ENCODE measurements around the gene STATH.

DNA sequence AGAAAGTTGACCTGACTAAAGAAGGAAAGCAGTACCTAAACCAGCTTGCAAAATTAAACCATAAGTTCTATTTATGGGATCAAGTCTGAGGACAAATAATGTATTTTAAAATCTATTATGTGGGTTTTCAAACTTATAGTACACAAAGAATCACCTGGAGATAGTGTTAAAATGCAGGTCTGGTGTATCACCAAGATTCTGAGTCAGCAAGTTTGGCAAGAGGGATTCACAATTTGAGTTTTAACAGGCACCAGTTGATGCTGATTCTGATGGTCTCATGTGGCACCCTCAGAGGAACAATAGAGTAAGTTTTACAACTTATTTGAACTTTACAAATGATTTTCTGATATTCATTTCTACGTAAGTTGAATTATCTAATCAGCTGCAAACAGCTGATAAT is 9.1 kb upstream of the STATH start:
- TF ChIP-seq POLR2A (IDR thresholded peaks at IDR 0.05) = no peak
- TF ChIP-seq, protein P1, sequence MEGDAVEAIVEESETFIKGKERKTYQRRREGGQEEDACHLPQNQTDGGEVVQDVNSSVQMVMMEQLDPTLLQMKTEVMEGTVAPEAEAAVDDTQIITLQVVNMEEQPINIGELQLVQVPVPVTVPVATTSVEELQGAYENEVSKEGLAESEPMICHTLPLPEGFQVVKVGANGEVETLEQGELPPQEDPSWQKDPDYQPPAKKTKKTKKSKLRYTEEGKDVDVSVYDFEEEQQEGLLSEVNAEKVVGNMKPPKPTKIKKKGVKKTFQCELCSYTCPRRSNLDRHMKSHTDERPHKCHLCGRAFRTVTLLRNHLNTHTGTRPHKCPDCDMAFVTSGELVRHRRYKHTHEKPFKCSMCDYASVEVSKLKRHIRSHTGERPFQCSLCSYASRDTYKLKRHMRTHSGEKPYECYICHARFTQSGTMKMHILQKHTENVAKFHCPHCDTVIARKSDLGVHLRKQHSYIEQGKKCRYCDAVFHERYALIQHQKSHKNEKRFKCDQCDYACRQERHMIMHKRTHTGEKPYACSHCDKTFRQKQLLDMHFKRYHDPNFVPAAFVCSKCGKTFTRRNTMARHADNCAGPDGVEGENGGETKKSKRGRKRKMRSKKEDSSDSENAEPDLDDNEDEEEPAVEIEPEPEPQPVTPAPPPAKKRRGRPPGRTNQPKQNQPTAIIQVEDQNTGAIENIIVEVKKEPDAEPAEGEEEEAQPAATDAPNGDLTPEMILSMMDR (IDR thresholded peaks at IDR 0.05) = no peak
